Stimulated activated CD8-positive, alpha-beta memory T cell treated with anti-CD3 and anti-CD28 coated beads, Interleukin-7, amount 100 ng/mL, for 24 hours (primary cell): Measurements from ENCODE around the gene TTC16.

Source experiments
- DNase-seq: peaks from one replicate; pipeline ENCODE4 v3.0.0-alpha.2; 2020; ENCODE audit warnings: low read depth

TTC16 gene

GRCh38 chr9:127697575-127697974, 18.3 kb upstream of the TTC16 start:
- no peak for DNase-seq

GRCh38 chr9:127698386-127698785, 17.5 kb upstream of the TTC16 start:
- no peak for DNase-seq

- DNase-seq, result peak; percentile 66
Observed at GRCh38 chr9:127698985-127699670, 16.8 kb upstream of the TTC16 start.

DNA sequence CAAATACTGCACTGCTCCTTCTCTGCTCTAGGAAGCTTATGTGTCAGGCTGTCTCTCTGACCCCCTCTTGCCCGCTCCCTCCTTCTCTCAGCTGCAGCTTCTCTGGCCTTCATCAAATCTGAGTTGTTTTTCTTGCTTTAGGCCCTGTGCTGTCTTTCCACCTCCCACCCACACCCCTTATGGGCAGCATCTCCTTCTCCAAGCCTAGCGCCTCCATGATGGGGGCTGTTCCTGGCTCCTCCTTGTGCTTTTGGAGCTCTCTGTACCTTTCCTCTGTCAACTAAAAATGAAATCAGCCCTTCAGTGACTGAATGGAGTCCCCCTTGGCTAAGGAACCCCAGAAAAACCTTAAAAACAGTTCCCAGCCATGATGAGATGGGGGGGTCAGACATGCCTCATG, 15.7 kb upstream of the TTC16 start:
- no peak for DNase-seq

DNA sequence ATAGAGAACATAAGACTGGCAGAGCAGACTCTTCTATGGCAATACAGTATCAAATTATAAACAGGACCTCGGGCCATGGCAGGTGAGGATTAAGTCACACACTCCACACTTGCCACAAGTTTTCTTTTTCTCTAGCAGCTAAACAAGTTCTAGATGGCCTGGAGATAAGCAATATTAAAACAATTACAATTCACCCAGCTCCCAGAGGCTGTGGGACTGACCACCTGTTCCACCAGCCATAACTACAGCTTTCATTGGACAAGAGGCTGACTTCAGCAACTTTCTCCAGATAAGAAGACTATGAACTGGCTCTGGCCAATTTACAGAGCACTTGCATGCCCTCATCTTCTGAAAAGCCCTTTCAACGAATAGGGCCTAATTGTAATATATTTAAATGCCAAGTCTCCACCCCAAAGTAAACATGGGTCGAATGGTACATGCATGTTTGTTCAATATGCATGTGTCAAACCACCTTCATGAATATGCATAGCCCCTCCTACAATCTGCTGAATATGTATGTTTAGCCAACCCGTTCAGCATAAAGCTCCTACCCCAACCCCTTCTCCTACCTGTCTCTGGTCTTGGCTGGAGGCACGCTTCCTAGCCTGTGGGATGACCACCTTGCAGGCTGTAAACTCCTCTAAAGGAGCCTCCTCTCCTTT, 15.2 kb upstream of the TTC16 start:
- no peak for DNase-seq

- no peak for DNase-seq
Observed at GRCh38 chr9:127703289-127703946, 12.5 kb upstream of the TTC16 start.

- DNase-seq, result no peak
Observed at GRCh38 chr9:127705577-127706379, 10.1 kb upstream of the TTC16 start.

DNA sequence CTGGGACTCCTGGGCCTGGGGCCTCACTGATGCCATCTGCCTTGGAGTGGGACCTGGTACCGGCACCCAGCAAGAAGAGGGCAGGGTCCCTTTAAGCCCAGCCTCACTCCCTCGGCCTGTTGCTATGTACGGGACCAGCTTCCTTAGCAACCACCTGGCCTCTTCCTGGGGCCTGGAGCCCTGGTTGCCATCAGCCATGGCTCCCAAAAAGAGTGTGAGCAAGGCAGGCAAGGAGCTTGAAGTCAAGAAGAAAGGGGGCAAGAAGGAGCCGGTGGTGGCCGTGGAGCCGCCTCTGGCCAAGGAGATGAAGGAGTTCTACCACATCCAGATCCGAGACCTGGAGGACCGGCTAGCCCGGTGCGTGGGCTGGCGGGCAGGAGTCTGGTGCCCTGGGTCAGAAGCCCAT, 9.0 kb upstream of the TTC16 start, which contains the start of gene CFAP157:
Gene CFAP157, plus strand, starts transcription at position 153 of the 406 bp plus-strand sequence. Its CDS starts 44 bp downstream, at position 197.
- DNase-seq, result no peak

- no peak for DNase-seq
Observed at GRCh38 chr9:127707766-127708165, 8.1 kb upstream of the TTC16 start.

DNA sequence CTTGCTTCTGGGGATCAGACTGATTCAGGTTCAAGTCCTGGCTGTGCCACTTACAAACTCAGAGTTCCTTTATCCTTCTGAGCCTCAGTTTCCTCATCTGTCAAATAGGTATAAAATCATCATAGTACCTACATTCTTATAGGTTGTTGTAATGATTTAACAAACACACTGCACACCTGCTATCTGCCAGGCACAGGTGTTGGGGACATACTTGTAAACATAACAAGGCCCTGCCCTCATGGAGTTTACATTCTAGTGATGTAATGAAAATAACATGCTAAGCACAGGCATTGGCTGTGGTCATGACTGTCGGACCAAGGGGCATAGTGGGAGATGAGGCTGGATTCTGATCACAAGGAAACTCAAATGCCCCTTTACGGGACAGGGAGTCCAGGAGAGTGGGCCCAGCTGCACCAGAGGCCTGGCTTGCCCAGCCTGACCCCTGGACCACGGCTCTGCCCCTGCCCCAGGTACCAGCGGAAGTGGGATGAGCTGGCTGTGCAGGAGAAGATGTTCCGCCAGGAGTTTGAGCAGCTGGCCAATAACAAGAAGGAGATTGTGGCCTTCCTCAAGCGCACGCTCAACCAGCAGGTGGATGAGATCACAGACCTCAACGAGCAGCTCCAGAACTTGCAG, 6.8 kb upstream of the TTC16 start:
- no peak for DNase-seq

DNA sequence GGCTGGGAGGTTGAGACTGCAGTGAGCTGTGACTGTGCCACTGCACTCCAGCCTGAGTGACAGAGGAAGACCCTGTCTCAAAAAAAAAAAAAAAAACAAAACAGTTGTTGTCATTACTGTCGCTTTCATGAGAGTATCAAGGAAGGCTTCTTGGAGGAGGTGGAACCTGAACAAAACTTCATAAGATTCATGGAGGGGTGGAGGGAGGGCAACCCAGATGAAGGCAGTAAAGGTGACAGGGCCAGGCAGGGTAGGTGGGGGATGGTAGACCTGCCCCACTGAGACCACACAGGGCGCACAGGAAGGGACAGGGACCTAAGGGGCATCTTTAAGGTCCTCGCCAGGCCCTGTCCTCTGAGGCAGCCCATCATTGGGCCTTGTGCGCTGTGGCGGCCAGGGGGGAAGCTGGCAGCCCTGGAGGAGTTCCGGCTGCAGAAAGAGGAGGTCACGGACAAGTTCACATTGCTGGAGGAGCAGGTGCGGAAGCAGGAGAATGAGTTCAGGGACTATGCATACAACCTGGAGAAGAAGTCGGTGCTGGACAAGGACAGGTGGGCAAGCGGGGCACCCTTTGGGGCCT, 5.6 kb upstream of the TTC16 start:
- DNase-seq, result no peak

GRCh38 chr9:127711226-127711701, 4.6 kb upstream of the TTC16 start:
- DNase-seq, result no peak

GRCh38 chr9:127711831-127712274, 4.0 kb upstream of the TTC16 start:
- DNase-seq, result no peak

DNA sequence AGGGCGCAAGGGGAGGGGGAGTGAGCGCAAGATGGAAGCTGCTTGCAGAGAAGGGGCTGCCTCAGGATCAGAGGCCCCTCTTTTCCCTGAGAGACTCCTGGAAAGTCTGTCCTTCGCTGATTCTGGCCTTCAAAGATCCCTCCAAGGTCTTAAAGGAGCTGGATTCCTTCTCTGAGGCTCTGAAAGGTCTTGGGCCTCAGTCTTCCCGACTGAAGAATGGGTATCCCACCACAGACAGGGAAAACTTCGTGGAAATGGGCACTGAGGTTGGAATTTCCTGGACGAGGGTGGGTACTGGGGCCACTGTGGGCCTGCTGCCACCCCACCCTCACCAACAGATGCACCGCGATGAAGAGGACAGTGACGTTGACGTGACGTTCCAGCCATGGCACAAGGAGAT, 3.5 kb upstream of the TTC16 start:
- DNase-seq, result no peak

DNA sequence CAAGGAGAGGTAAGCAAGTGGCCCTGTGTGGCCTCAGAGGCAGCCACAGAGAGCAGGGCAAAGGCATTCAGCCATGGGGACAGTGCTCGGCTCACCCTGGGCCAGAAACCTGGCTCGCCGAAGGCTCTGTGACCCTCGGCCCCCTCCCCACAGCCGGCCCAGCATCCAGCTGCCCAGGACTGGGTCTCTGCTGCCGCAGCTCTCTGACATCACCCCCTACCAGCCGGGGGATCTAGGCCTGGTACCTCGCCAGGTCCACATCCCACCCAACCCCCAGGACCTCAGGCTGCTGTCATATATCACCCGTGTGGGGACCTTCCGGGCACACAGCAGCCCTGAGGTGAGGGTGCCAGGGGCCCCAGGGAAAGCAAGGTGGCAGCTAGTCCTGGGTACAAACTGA, 3.0 kb upstream of the TTC16 start:
- DNase-seq, result no peak

- no peak for DNase-seq
Observed at GRCh38 chr9:127714020-127714750, 1.7 kb upstream of the TTC16 start.

DNA sequence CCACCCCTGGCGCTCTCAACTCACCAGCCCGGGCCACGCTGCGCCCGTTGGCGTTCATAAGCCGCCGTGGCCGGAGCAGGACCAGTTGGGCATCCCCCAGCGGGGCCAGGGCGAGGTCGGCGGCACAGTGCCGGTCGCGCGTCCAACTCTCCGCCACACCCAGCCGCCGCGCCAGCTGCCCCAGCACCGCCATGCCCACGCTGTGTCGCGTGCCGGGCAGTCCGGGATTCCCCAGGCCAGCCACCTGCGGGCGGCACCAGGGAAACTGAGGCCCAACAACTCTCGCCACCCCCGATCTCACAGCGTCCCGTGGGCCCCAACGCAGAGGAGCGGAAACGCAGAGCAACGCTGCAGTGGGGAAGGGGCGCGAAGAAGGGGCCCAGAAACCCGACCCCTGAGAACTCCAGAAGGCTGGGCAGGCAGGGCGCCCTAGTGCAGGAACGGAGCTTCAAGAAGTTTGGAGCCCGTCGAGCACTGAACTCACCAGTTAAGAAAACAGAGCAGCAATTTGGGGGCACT, 869 bp upstream of the TTC16 start:
- DNase-seq, result no peak

GRCh38 chr9:127716412-127716811, 533 bp downstream of the TTC16 start:
- DNase-seq, result no peak

DNA sequence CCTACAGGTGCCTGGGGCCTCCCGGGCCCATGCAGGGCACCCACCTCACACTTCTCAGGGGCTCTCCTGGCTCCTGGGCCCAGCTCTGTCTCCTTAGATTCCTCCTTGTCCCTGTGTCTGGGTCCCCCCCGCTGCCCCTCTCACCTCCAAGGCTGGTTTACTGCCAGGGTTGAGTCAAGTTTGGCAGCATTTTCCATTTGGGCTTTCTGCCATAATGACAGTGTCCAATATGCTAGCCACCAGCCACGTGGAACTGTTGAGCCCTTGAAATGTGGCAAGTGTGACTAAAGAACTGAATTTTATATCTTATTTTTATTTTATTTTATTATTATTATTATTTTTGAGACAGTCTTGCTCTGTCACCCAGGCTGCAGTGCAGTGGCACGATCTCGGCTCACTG, 1.9 kb downstream of the TTC16 start:
- DNase-seq, result no peak
